SK-N-SH treated with all-trans-retinoic acid at 6 μM for 48 hours (cell line): ENCODE measurements around the gene TP53BP2.

Experiments
- ATAC-seq: fragments of 200-7000 bp; cut with Tn5 transposase; 3 replicates; pipeline ENCODE4 v1.9.1; 2020; ENCODE audit warnings: mild to moderate bottlenecking, moderate library complexity
- BACH2 ChIP-seq: fragments of 250-450 bp; sonication (Bioruptor Pico); IDR thresholded peaks from 2 replicates; pipeline ENCODE4 v1.9.0; 2021; ENCODE audit warnings: mild to moderate bottlenecking, borderline replicate concordance
- CREB5 ChIP-seq: fragments of 250-450 bp; sonication (Bioruptor Pico); IDR thresholded peaks from 2 replicates; pipeline ENCODE4 v1.5.1; 2020; ENCODE audit warnings: low read depth, mild to moderate bottlenecking, moderate library complexity
- CSDC2 ChIP-seq: fragments of 250-450 bp; sonication (Bioruptor Pico); IDR thresholded peaks from 2 replicates; pipeline ENCODE4 v1.5.0; 2020; ENCODE audit warnings: mild to moderate bottlenecking, moderate library complexity
- ESRRG ChIP-seq: fragments of 250-450 bp; sonication (Bioruptor Pico); IDR thresholded peaks from 2 replicates; pipeline ENCODE4 v1.6.1; 2021; ENCODE audit warnings: mild to moderate bottlenecking
- GLIS3 ChIP-seq: fragments of 250-450 bp; sonication (Bioruptor Pico); IDR thresholded peaks from 2 replicates; pipeline ENCODE4 v1.5.0; 2020; ENCODE audit warnings: mild to moderate bottlenecking, moderate library complexity
- PATZ1 ChIP-seq: fragments of 250-450 bp; sonication (Bioruptor Pico); IDR thresholded peaks from 2 replicates; pipeline ENCODE4 v1.8.0; 2020; ENCODE audit warnings: mild to moderate bottlenecking, moderate library complexity, borderline replicate concordance
- PPARA ChIP-seq: fragments of 250-450 bp; sonication (Bioruptor Pico); IDR thresholded peaks from 2 replicates; pipeline ENCODE4 v1.5.0; 2020; ENCODE audit warnings: mild to moderate bottlenecking, borderline replicate concordance
- SNAI2 ChIP-seq: fragments of 250-450 bp; sonication (Bioruptor Pico); IDR thresholded peaks from 2 replicates; pipeline ENCODE4 v1.5.0; 2020; ENCODE audit warnings: mild to moderate bottlenecking, moderate library complexity
- TCF4 ChIP-seq: fragments of 250-450 bp; sonication (Bioruptor Pico); IDR thresholded peaks from 2 replicates; pipeline ENCODE4 v1.8.0; 2021; ENCODE audit warnings: mild to moderate bottlenecking, moderate library complexity, borderline replicate concordance
- TSHZ2 ChIP-seq: fragments of 250-450 bp; sonication (Bioruptor Pico); IDR thresholded peaks from 2 replicates; pipeline ENCODE4 v1.5.0; 2020; ENCODE audit warnings: mild to moderate bottlenecking, moderate library complexity
- ZFP3 ChIP-seq: fragments of 250-450 bp; sonication (Bioruptor Pico); IDR thresholded peaks from 2 replicates; pipeline ENCODE4 v1.5.0; 2020; ENCODE audit warnings: mild to moderate bottlenecking, moderate library complexity
- ZFP30 ChIP-seq: fragments of 450-650 bp; formaldehyde crosslinking; IDR thresholded peaks from 2 replicates; pipeline ENCODE4 v1.5.0; 2022; ENCODE audit warnings: mild to moderate bottlenecking, moderate library complexity
- ZNF70 ChIP-seq: fragments of 450-650 bp; formaldehyde crosslinking; IDR thresholded peaks from 2 replicates; pipeline ENCODE4 v1.5.0; 2020; ENCODE audit warnings: mild to moderate bottlenecking, moderate library complexity
- ZNF8 ChIP-seq: fragments of 450-650 bp; formaldehyde crosslinking; IDR thresholded peaks from 2 replicates; pipeline ENCODE4 v1.5.0; 2020; ENCODE audit warnings: mild to moderate bottlenecking, moderate library complexity
- TF ChIP-seq, protein P1 (sequence below): fragments of 250-450 bp; sonication (Bioruptor Pico); IDR thresholded peaks from 2 replicates; pipeline ENCODE4 v1.8.0; 2021; ENCODE audit warnings: low read depth, mild to moderate bottlenecking, moderate library complexity, borderline replicate concordance
- TF ChIP-seq, protein P2 (sequence below): fragments of 250-450 bp; sonication (Bioruptor Pico); IDR thresholded peaks from 2 replicates; pipeline ENCODE4 v1.5.1; 2021; ENCODE audit warnings: mild to moderate bottlenecking, moderate library complexity

The TP53BP2 gene

DNA sequence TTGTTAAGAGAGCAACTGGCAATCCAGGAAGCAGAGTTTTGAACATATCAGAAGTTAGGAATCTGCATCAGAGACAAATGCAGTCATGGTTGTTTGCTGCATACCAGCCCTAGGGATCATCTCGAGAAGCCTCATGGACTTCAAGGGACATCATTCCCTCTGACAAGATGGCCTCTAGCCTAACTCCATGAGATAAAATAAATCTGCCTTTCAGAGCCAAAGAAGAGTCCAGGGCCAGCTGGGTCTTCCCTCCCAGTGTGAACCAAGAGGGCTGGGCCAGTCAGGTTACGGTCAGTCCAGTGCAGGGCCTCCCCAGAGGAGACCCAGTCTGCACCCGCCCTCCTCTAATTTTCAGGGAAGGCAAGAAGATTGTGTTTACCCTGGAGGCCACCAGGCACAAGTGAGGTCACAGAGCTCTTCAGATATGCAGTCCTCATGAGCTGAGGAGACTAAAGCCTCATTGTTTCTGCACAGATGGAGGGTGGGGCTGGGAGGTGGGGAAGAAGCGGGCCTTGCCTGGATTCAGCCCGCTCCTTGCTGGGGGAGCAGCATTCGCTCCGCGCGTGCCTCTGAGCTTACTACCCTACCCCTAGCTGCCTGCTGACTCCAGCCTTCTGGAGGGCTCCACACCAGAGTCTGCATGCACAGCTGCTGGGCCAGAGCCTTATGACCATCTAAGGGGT is 80.6 kb downstream of the TP53BP2 start:
- TF ChIP-seq GLIS3 (CRISPR knock-in tag) = no peak
- no peak for TF ChIP-seq ZNF70 (CRISPR knock-in tag)
- no peak for TF ChIP-seq ZNF8
- no peak for TF ChIP-seq SNAI2 (CRISPR knock-in tag)
- no peak for TF ChIP-seq TSHZ2 (CRISPR knock-in tag)
- TF ChIP-seq, protein P1, sequence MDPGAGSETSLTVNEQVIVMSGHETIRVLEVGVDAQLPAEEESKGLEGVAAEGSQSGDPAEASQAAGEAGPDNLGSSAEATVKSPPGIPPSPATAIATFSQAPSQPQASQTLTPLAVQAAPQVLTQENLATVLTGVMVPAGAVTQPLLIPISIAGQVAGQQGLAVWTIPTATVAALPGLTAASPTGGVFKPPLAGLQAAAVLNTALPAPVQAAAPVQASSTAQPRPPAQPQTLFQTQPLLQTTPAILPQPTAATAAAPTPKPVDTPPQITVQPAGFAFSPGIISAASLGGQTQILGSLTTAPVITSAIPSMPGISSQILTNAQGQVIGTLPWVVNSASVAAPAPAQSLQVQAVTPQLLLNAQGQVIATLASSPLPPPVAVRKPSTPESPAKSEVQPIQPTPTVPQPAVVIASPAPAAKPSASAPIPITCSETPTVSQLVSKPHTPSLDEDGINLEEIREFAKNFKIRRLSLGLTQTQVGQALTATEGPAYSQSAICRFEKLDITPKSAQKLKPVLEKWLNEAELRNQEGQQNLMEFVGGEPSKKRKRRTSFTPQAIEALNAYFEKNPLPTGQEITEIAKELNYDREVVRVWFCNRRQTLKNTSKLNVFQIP (CRISPR knock-in tag) = no peak
- TF ChIP-seq BACH2 (CRISPR knock-in tag) = no peak
- TF ChIP-seq TCF4 = no peak

DNA sequence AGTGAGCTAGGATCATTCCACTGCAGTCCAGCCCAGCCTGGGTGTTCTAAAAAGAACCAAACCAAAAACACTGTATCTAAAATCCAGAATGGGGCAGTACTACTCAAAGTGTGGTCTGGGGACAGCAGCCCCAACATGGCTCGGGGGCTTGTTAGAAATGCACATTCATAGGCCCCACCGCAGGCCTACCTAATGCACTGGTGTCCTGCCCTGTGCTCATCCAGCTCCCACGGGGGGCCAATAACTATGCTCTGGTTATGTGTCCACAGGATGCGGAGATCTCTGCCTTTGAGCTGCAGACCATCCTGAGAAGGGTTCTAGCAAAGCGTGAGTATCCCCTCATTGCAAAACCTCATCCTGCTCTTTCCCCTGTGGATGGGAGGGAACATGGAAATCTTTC is 81.9 kb downstream of the TP53BP2 start:
- TF ChIP-seq PATZ1 (CRISPR knock-in tag) = no peak
- TF ChIP-seq SNAI2 (CRISPR knock-in tag) = no peak
- TF ChIP-seq ZFP30 (CRISPR knock-in tag) = no peak
- TF ChIP-seq, protein P2, sequence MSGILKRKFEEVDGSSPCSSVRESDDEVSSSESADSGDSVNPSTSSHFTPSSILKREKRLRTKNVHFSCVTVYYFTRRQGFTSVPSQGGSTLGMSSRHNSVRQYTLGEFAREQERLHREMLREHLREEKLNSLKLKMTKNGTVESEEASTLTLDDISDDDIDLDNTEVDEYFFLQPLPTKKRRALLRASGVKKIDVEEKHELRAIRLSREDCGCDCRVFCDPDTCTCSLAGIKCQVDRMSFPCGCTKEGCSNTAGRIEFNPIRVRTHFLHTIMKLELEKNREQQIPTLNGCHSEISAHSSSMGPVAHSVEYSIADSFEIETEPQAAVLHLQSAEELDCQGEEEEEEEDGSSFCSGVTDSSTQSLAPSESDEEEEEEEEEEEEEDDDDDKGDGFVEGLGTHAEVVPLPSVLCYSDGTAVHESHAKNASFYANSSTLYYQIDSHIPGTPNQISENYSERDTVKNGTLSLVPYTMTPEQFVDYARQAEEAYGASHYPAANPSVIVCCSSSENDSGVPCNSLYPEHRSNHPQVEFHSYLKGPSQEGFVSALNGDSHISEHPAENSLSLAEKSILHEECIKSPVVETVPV (CRISPR knock-in tag) = no peak
- TF ChIP-seq ZFP3 (CRISPR knock-in tag) = no peak
- no peak for TF ChIP-seq CREB5 (CRISPR knock-in tag)
- ATAC-seq = no peak

More for the DNA sequence above, 80.6 kb downstream of the TP53BP2 start:
- ATAC-seq = peak; percentile 27

GRCh38 chr1:223763251-223763650 is 82.5 kb downstream of the TP53BP2 start:
- TF ChIP-seq CSDC2 (no peak), BACH2 (CRISPR knock-in tag) (no peak), TSHZ2 (CRISPR knock-in tag) (no peak), PPARA (no peak), ESRRG (no peak)
- TF ChIP-seq, protein P1 (CRISPR knock-in tag) = no peak
- ATAC-seq = no peak
